Nasal cavity respiratory epithelium epithelial cell of viscerocranial mucosa (primary cell): Measurements from ENCODE around the gene SLC12A3. TPM values are rescaled to one million over a fixed set of nuclear protein-coding genes. Genes with fewer than 3 reads are reported as not detected.

Experiments used
- total RNA-seq: library from RNA; depleted of rRNA; stranded (reverse); fragments of >200 nt; gene quantifications from 2 replicates; pipeline ENCODE4 v1.2.3, GENCODE V29; 2014

The SLC12A3 gene, protein sequence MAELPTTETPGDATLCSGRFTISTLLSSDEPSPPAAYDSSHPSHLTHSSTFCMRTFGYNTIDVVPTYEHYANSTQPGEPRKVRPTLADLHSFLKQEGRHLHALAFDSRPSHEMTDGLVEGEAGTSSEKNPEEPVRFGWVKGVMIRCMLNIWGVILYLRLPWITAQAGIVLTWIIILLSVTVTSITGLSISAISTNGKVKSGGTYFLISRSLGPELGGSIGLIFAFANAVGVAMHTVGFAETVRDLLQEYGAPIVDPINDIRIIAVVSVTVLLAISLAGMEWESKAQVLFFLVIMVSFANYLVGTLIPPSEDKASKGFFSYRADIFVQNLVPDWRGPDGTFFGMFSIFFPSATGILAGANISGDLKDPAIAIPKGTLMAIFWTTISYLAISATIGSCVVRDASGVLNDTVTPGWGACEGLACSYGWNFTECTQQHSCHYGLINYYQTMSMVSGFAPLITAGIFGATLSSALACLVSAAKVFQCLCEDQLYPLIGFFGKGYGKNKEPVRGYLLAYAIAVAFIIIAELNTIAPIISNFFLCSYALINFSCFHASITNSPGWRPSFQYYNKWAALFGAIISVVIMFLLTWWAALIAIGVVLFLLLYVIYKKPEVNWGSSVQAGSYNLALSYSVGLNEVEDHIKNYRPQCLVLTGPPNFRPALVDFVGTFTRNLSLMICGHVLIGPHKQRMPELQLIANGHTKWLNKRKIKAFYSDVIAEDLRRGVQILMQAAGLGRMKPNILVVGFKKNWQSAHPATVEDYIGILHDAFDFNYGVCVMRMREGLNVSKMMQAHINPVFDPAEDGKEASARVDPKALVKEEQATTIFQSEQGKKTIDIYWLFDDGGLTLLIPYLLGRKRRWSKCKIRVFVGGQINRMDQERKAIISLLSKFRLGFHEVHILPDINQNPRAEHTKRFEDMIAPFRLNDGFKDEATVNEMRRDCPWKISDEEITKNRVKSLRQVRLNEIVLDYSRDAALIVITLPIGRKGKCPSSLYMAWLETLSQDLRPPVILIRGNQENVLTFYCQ
- total RNA-seq: not detected in 2 replicates

DNA sequence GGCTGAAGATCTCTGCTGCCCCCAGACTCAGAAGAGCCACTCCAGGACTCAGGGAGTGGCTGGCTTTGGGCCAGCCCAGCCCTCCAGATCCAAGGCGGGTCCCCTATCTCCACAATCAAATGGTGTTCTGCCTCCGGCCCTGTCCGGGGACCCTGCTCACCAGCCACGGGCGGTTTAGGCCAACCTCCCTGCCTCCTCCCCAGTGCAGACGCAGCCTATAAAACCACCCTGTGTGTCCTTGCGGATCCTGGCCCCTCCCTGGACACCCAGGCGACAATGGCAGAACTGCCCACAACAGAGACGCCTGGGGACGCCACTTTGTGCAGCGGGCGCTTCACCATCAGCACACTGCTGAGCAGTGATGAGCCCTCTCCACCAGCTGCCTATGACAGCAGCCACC lies at the start of gene SLC12A3:
SLC12A3 (plus strand) TSS at position 248 of the 400 bp plus-strand sequence; CDS start at position 277, 29 bp downstream.

DNA sequence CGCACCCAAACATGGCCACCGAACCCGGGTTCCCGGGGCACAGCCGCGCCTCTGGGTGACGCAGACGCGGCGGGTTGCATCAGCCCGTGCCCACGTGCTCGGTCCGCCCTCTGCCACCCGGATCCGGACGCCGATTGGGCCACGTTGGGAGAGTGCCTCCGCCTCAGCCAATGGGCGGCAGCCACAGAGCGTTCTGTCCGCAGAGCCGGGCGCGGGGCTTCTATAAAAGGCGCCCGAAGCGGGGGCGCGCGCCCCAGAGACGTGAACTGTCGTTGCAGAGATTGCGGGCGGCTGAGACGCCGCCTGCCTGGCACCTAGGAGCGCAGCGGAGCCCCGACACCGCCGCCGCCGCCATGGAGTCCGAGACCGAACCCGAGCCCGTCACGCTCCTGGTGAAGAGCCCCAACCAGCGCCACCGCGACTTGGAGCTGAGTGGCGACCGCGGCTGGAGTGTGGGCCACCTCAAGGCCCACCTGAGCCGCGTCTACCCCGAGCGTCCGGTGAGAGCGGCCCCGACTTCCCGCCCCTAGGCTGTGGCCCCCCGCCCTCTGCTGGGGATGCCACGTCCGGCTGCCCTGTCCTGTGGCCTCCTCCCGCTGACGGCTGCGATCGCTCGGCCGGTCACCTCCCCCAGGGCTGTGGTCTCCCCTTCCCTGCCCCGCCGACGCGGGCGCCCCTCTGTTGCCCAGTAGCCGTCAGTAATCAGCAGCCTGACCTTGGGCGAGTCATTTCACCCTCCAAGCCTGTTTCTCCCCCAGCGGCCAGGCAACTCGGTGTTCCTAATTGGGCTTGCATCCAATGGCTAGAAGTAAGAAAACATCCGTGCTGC lies 67.1 kb downstream of the SLC12A3 start, which contains the start of gene HERPUD1:
HERPUD1 (plus strand) TSS at position 251 of the 829 bp plus-strand sequence; CDS start at position 354, 103 bp downstream.

DNA sequence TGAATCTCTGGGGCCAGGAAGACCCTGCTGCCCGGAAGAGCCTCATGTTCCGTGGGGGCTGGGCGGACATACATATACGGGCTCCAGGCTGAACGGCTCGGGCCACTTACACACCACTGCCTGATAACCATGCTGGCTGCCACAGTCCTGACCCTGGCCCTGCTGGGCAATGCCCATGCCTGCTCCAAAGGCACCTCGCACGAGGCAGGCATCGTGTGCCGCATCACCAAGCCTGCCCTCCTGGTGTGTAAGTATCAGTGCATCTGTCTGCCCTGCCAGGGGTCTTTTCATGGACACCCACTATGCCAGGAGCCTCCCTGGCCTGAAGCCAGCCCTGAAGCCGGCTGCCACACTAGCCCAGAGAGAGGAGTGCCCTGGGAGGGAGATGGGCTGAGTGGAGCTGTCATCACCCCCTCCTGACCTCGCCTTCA lies 96.9 kb downstream of the SLC12A3 start, which contains the start of gene CETP:
CETP (plus strand) TSS at position 100 of the 431 bp plus-strand sequence; CDS start at position 130, 30 bp downstream.

Other genes with a start within 250 kb of the SLC12A3 start
- 74.2 and 274 TPM in 2 replicates for gene MT1E, start 239.4 kb upstream of the SLC12A3 start, total RNA-seq
- gene MT1M, start 232.5 kb upstream of the SLC12A3 start, total RNA-seq: 0.34 and 0.57 TPM in 2 replicates
- gene MT1A, start 226.5 kb upstream of the SLC12A3 start, total RNA-seq: not detected in 2 replicates
- gene MT1B, start 213.3 kb upstream of the SLC12A3 start, total RNA-seq: not detected in 2 replicates
- 1.4 and 4.3 TPM in 2 replicates for gene MT1F, start 207.2 kb upstream of the SLC12A3 start, total RNA-seq
- 0.68 and 3.3 TPM in 2 replicates for gene MT1G, start 197.1 kb upstream of the SLC12A3 start, total RNA-seq
- not detected in 2 replicates for gene MT1H, start 195.4 kb upstream of the SLC12A3 start, total RNA-seq
- 103 and 1,248 TPM in 2 replicates for gene MT1X, start 182.7 kb upstream of the SLC12A3 start, total RNA-seq
- 55.5 and 57.1 TPM in 2 replicates for gene NUP93, start 135.1 kb upstream of the SLC12A3 start, total RNA-seq
- gene HERPUD1, start 66.9 kb downstream of the SLC12A3 start, total RNA-seq: 162 and 185 TPM in 2 replicates
- gene CETP, start 96.7 kb downstream of the SLC12A3 start, total RNA-seq: not detected in 2 replicates
- 2.4 and 9.4 TPM in 2 replicates for gene NLRC5, start 124.3 kb downstream of the SLC12A3 start, total RNA-seq
- 3.8 and 18.9 TPM in 2 replicates for gene CPNE2, start 227.4 kb downstream of the SLC12A3 start, total RNA-seq